ENCODE measurements around the gene UPF3B.

Gene UPF3B

GRCh38 chrX:119784747-119785446 lies 67.9 kb downstream of the UPF3B start:
- peaks cover 12% of the 10 kb centered on the region for H3K4me1 ChIP-seq (ENCODE audit: control insufficient read depth, insufficient read depth, low read length, unreplicated experiment)
- H3K36me3 ChIP-seq (ENCODE audit: insufficient read depth, low read length): peaks cover 21% of the 10 kb centered on the region
- H3K27me3 ChIP-seq (ENCODE audit: insufficient read depth, low read length): no peaks in the 10 kb centered on the region
- no peak overlapping the region for H2AFZ ChIP-seq (ENCODE audit: low read length, unreplicated experiment)
- no peak overlapping the region for H3K4me3 ChIP-seq (ENCODE audit: low read depth, low read length)
- peaks cover 39% of the 10 kb centered on the region for H3K79me2 ChIP-seq (ENCODE audit: control insufficient read depth, insufficient read depth, low read length, unreplicated experiment)
- no peak overlapping the region for H3K27ac ChIP-seq (ENCODE audit: low read depth, low read length)
